Measurements from ENCODE around the gene KLHL26.

KLHL26 gene

DNA sequence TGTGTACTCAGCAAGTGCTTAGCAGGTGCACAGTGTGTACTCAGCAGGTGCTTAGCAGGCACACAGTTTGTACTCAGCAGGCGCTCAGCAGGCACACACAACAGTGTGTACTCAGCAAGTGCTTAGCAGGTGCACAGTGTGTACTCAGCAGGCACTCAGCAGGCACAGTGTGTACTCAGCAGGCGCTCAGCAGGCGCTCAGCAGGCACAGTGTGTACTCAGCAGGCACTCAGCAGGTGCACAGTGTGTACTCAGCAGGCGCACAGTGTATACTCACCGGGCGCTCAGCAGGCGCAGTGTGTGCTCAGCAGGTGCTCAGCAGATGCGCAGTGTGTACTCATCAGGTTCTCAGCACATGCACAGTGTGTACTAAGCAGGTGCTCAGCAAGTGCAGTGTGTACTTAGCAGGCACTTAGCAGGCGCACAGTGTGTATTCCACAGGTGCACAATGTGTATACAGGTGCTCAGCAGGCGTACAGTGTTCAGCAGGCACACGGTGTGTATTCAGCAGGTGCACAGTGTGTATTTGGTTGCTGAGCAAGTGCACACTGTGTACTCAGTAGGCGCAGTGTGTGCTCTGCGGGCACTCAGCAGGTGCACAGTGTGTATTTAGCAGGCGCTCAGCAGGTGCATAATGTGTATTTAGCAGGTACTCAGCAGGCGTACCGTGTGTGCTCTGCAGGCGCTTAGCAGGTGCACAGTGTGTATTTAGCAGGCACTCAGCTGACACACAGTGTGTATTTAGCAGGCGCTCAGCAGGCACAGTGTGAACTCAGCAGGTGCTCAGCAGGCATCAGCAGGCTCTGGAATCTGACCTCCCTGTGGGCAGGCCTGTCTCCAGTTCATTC, 61.7 kb downstream of the KLHL26 start:
- in situ Hi-C loops (cut with HindIII; ENCODE audit: low pct_ligation_motif_present, low pct_unique_long_range_greater_than_20kb, low sequenced_read_pairs), result no loop called here
- DNase-seq, result no peak

- in situ Hi-C loops (cut with HindIII; ENCODE audit: low pct_ligation_motif_present, low pct_unique_long_range_greater_than_20kb, low sequenced_read_pairs), result no loop called here
- DNase-seq, result no peak
Observed at GRCh38 chr19:18699403-18700054, 62.7 kb downstream of the KLHL26 start.

GRCh38 chr19:18700501-18701249, 63.8 kb downstream of the KLHL26 start:
- in situ Hi-C loops (cut with HindIII; ENCODE audit: low pct_ligation_motif_present, low pct_unique_long_range_greater_than_20kb, low sequenced_read_pairs), result no loop called here
- DNase-seq, result peak; percentile 68

DNA sequence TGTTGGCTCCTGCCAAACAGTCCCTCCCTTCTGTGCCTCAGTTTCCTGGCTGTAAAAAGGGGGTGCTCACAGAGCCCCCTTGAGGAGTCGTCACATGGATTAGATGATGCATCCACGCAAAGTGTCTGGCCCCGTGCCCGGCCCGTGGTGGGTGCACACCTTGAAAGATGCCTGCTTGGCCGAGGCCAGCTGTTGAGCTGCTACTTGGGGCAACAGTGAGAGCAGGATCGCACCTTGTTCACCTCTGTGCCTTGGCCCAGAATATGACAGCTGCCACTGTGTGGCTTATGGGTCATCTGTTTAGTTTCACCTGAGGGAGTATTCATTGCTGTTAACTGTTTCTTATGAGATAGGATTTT, 64.4 kb downstream of the KLHL26 start:
- in situ Hi-C loops (cut with HindIII; ENCODE audit: low pct_ligation_motif_present, low pct_unique_long_range_greater_than_20kb, low sequenced_read_pairs), result no loop called here
- no peak for DNase-seq

GRCh38 chr19:18704054-18704453, 67.2 kb downstream of the KLHL26 start:
- in situ Hi-C loops (cut with HindIII; ENCODE audit: low pct_ligation_motif_present, low pct_unique_long_range_greater_than_20kb, low sequenced_read_pairs), result no loop called here
- DNase-seq, result no peak

- no peak for DNase-seq
- in situ Hi-C loops (cut with HindIII; ENCODE audit: low pct_ligation_motif_present, low pct_unique_long_range_greater_than_20kb, low sequenced_read_pairs), result no loop called here
Observed at GRCh38 chr19:18704971-18705370, 68.1 kb downstream of the KLHL26 start.

- no peak for DNase-seq
- in situ Hi-C loops (cut with HindIII; ENCODE audit: low pct_ligation_motif_present, low pct_unique_long_range_greater_than_20kb, low sequenced_read_pairs), result no loop called here
Observed at GRCh38 chr19:18708452-18709231, 71.8 kb downstream of the KLHL26 start.

- DNase-seq, result no peak
- in situ Hi-C loops (cut with HindIII; ENCODE audit: low pct_ligation_motif_present, low pct_unique_long_range_greater_than_20kb, low sequenced_read_pairs), result no loop called here
Observed at GRCh38 chr19:18709546-18709945, 72.7 kb downstream of the KLHL26 start.

DNA sequence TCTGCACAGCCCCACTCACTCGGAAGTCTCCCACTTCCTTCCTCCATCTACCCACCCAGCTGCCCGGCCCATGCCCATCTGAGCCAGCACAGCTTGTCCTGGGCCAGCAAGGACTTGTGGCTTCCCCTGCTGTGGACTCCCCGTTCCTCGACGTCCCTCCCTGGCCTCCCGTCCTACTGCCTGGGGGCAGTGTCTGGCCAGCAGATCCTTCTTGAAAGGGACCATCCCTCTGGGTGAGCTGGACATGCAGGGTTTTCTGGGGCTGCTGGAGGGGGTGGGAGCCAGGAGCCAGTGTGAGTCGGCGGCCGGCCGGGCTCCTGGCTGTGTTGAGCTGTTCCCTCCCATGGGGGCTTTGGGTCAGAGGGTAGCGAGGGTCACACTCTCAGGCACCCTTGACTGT, 73.4 kb downstream of the KLHL26 start:
- DNase-seq, result no peak
- in situ Hi-C loops (cut with HindIII; ENCODE audit: low pct_ligation_motif_present, low pct_unique_long_range_greater_than_20kb, low sequenced_read_pairs), result no loop called here

- no peak for DNase-seq
- in situ Hi-C loops (cut with HindIII; ENCODE audit: low pct_ligation_motif_present, low pct_unique_long_range_greater_than_20kb, low sequenced_read_pairs), result no loop called here
Observed at GRCh38 chr19:18710996-18711751, 74.3 kb downstream of the KLHL26 start.

GRCh38 chr19:18711893-18712292, 75.1 kb downstream of the KLHL26 start:
- in situ Hi-C loops (cut with HindIII; ENCODE audit: low pct_ligation_motif_present, low pct_unique_long_range_greater_than_20kb, low sequenced_read_pairs), result no loop called here
- no peak for DNase-seq

DNA sequence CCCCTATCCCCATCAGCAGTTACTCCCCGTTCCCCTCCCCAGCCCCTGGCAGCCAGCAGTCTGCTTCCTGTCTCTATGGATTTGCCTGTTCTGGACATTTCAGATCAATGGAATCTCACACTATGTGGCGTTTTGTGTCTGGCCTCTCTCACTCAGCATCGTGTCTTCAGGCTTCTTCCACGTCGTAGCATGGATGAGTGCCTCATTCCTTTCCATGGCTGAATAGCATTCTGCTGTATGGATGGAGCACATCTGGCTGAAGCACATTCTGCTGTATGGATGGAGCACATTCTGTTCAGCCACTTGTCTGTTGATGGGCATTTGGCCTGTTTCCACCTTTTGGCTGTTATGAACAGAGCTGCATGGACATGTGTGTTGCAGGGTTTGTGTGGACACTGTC, 76.2 kb downstream of the KLHL26 start:
- no peak for DNase-seq
- in situ Hi-C loops (cut with HindIII; ENCODE audit: low pct_ligation_motif_present, low pct_unique_long_range_greater_than_20kb, low sequenced_read_pairs), result no loop called here

GRCh38 chr19:18713550-18714117, 76.8 kb downstream of the KLHL26 start:
- no peak for DNase-seq
- in situ Hi-C loops (cut with HindIII; ENCODE audit: low pct_ligation_motif_present, low pct_unique_long_range_greater_than_20kb, low sequenced_read_pairs), result no loop called here

GRCh38 chr19:18715416-18715815, 78.6 kb downstream of the KLHL26 start:
- no peak for DNase-seq
- in situ Hi-C loops (cut with HindIII; ENCODE audit: low pct_ligation_motif_present, low pct_unique_long_range_greater_than_20kb, low sequenced_read_pairs), result no loop called here

GRCh38 chr19:18716857-18717256, 80.0 kb downstream of the KLHL26 start:
- no peak for DNase-seq
- in situ Hi-C loops (cut with HindIII; ENCODE audit: low pct_ligation_motif_present, low pct_unique_long_range_greater_than_20kb, low sequenced_read_pairs), result no loop called here

- DNase-seq, result no peak
- in situ Hi-C loops (cut with HindIII; ENCODE audit: low pct_ligation_motif_present, low pct_unique_long_range_greater_than_20kb, low sequenced_read_pairs), result no loop called here
Observed at GRCh38 chr19:18717601-18718000, 80.8 kb downstream of the KLHL26 start.

GRCh38 chr19:18718015-18718526, 81.2 kb downstream of the KLHL26 start:
- in situ Hi-C loops (cut with HindIII; ENCODE audit: low pct_ligation_motif_present, low pct_unique_long_range_greater_than_20kb, low sequenced_read_pairs), result no loop called here
- no peak for DNase-seq
